ELR (cell line): Measurements from ENCODE around the gene BRD3OS.
"Not testable (repeated sequence)": the region's sequence is repeated elsewhere in the genome, so short reads cannot be mapped to it uniquely, and the experiment has no call there.

Experiments
- DNase-seq: peaks from one replicate; pipeline ENCODE4 v3.0.0-alpha.2; 2015; ENCODE audit warnings: low read depth

BRD3OS gene

DNA sequence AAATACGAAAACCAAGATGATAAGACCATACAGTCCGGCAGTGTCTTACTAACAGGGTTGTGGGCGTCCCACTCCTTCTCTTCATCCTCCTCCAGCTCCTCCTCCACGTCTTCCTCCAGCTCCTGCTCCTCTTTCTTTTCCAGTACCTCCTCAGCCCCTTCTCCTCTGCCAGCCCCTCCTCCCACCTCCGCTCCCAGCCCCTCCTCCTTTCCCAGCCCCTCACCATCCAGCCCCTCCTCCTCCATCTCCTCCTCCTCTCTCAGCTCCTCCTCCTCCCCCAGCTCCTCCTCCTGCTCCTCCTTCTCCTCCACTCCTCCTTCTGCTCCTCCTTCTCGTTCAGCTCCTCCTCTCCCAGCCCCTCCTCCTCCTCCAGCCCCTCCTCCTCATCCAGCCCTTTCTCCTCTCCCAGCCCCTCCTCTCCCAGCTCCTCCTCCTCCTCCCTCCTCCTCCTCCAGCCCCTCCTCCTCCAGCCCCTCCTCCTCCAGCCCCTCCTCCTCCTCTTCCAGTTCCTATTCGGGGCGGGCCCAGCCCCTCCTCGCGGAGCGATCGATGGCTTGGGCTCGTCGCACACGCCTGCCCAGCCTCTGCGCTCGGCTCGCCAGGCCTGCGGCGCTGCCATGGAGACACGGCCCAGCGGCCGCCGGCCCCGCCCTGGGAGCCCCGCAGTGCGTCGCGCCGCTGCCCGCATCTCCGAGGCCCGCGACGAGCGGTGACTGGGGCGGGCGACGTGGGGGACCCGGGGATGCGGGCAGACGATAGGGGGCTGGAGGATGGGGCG lies at the start of gene BRD3OS:
BRD3OS (plus strand) TSS at position 654 of the 778 bp plus-strand sequence. CDS start 1,267 bp downstream, outside the sequence.
- DNase-seq = peak; percentile 99

DNA sequence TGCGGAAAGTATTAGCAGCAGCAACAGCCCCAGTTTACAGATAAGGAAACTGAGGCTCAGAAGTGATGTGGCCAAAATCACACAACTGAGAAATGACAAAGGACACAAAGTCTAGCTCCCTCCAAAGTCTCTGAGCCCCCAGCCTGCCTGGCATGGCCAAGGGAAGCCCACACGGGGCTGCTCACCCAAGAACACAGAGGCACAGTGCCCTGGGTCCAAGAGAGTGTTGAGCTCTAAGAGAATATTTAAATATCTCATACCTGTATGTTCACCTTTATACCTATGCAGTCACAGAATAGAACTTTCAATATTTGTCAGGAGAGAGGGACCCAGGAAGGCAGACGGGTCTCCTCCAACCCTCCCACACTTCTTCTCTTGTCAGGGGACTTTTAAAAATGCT lies 49.8 kb upstream of the BRD3OS start:
- DNase-seq = no peak

DNA sequence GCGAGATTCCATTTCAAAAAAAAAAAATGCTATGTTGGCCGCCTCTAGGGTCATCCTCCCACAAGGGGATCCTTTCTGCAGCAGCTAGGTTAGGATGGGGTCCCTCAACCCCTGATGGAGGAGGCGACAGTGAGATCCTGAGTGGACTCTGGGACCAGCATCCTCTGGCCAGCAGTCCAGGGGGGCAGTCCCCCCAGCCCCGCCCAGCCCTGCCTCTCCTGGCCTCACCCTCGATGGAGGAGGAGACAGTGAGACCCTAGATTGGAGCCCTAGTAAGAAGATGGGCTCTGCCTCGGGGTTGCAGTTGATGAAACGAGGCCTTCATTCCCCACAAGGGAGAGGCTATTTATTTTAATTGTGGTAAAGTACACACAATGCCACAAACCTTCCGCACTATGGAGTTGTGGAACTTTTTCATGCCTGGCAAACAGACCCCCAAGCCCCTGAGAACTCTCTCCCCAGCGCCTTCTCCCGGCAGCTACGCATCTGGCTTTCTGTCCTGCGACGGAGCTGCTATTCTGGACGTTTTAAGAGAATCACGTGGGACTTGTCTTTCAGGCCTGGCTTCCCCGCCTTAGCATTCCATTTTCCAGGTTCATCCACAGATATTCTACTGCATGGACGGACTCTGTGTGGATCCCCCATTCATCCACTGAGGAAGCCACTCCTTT lies 49.0 kb upstream of the BRD3OS start:
- DNase-seq = no peak

DNA sequence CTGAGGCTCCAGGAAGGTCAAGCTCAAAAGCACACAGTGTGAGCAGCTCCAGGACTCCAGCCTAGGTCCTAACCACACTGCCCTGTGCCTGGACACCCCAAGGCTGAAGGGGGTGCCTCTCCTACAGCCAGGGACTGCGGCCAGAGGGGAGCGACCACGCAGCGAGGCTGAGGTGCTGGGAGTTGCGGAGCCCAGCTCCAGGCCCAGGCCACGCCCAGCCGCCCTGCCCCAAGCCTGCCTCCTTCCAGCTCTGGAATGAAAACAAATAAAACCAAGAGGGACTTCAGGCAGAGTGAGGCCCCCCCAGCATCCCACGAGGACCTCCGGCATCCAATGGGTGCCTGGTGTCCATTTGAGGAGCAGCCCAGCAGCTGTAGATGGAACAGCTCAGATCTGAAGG lies 48.4 kb upstream of the BRD3OS start:
- DNase-seq = no peak

- no peak for DNase-seq
These were observed 47.7 kb upstream of the BRD3OS start for GRCh38 chr9:133977421-133978201.

- DNase-seq = no peak
These were observed 46.9 kb upstream of the BRD3OS start for GRCh38 chr9:133978226-133978898.

DNA sequence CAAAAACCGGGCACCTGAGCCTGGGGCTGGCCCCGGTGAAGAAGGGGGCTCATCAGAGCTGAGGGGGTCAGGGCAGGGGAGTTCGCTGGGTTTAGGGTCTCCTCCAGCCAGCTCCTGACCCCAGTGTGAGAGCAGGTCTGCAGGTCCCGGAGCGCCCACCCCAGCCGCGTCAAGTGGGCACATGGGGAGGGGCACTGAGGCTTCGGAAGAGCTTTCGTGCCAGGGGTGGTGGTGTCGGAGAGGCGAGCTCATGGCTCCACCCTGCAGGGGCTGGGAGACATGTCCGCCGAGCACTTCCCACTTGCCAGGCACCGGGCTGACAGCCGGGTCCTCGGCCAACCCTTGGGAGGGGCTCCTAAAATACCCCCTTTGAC lies 46.4 kb upstream of the BRD3OS start:
- no peak for DNase-seq

DNA sequence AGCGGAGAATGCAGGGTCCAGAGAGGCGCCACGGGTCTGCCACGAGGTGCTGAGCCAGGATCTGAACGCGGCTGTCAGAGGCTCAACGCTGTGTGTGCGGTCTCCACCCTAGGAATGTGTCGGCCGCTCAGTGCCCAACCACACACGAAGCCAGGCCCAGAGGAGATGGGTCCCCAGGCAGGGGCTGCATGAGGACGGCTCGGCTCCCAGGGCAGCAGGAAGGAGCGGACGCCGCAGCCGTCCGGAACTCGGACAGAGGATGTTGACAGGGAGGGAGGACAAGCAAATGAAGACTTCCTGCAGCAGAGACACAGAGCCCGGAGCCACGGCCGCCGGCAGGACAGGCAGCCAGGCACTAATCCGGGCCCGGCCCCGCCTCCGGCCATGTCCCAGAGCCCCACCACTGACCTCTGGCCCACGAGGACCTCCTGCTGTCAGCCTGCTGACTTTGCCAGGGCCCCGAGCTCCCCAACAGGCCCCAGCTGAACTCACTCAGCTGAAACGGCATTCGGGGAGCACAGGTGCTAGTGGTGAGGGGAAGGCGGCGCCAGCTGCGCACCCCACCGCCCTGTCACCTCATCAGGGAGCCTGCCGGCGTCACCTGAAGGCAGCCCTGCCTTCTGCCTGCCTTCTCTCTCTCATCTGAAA lies 45.9 kb upstream of the BRD3OS start:
- no peak for DNase-seq

DNA sequence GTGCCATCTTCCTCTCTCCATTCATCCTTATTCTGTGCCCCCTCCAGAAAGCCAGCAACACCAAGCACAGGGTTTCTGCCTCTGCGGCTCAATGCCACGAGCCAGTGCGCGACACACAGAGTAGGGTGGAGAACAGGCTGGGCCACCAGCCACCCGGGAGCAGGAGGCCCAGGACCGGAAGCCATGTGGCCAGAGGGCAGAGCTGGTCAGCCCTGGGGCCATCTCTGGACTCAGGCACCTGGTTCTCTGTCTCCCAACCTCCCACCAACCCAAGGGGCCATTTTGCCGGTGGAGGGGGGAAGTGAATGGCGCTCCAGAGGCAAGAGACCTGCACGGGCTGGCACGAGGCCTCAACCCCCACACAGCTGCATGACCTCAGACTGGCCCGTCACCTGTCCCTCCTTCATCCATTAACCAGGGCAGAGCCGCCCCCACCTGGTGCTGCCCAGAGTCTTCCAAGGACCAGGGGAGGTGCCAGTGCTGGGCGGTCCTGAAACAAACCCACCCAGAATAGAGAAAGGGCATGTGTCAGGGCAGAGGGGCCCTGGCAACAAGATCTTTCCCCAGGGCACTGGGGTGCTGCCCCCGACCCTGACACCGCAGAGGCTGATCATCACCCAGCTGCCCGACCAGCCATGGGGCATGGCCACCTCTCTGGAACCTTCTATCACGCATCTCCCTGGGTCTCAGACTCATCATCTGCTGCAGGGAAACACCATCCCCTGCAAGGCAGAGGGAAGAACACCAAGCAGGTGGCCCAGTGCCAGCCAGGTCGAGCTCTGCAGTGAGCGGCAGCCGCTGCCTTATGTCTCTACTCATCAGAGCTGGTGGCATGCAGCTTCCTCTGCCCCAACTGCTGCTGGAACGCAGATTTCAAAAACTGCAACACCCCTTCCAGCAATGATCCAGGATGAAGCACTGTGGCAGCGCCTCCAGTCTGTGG lies 45.1 kb upstream of the BRD3OS start:
- DNase-seq = no peak

GRCh38 chr9:133980864-133981588 lies 44.3 kb upstream of the BRD3OS start:
- no peak for DNase-seq

DNA sequence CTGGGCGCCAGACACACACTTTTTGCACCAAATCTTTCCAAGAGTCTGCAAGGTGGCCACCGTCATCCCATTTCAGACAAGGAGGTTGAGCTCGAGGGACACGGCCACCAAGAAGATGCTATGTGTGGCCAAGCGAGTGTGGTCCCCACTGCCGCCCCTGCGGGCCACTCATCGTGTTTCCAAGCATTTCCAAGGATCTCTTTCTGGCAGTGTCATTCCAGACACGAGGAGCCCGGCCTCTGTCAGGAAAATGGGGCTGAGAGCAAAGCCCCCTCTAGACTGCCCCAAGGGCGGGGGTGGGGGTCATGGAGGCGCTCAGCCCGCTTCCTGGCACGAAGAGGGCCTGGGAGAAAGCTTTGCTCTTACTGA lies 43.7 kb upstream of the BRD3OS start:
- DNase-seq = no peak

GRCh38 chr9:133981958-133982681 lies 43.2 kb upstream of the BRD3OS start:
- no peak for DNase-seq

DNA sequence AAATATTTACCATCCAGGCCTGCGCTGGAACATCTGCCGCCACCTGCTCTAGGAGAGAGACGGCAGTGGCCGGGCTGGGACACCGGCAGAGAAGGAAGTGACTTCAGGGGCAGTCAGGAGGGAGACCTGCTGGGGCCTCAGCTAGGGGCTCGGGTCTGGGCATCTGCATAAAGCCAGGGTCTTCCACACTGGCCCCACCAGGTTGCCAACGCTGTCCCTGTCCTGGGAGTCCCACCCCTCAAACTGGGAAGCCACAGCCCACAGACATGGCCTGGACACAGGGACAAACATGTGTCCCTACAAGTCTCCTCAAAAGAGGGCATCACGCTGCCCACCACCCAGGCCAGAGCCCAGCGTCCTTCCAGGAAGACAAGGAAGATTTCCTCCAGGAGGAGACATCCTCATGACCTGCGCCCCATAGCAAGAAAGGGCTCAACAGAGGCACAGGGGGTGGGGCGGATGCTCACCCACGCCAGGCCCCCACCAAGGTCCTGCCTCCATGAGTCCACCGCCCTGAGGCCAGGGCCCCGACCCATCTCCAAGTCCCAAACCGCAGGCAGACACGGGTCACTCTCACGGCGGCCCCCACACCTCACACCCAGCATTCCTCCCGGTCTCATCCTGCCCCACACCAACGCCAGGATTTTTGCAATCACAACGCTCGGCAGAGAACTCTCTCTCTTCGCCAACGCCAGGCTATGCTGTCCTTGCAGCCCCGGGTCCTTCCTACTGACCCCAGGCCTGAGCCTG lies 42.1 kb upstream of the BRD3OS start:
- DNase-seq = no peak

DNA sequence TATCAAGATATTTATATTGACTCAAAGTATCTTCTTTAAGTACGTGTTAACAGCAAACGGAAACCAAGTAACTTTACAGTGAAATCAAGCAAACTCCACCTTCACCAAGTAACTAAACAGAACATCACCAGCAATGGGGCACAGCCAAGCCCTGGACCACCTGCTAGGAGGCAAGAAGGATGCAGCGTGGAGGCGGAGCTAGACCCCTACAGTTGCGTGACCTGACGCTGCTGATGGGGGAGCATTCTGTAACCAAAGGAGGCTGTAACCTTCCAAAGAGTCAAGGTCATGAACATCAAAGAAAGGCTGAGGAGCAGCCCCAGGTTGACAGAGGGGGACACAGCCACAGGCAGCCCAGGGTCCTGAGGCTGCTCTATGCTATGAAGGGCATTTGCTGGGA lies 39.2 kb upstream of the BRD3OS start:
- DNase-seq = no peak

DNA sequence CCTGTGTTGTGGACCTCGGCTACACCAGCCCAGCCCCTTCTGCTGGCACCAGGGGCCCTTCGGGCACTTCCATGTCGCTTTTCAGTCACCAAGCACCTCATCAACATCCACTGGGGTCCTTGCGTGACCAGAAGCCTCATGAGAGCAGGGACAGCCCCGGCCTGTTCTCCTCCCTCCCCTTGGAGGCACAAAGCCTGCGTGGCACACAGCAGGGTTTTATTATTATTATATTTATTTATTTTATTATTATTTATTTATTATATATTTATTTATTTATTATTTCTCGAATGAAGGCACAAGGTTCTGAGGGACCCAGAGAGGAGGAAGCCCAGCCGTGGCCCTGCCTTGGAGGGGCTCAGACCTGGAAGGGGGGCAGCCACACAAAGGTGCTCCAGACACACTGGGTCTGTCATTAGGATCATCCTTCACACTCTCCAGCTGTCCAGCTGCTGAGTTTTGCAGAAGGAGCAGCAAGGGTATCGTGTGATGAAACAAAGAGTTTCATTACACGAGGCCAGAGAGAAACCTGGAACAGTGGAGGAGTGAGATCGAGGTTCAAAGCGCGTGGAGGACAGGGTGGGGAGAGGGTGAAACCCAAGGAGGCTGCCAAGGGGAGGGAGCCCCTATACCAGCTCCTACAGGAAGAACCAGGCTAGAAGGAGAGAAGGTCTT lies 38.4 kb upstream of the BRD3OS start:
- DNase-seq = no peak

DNA sequence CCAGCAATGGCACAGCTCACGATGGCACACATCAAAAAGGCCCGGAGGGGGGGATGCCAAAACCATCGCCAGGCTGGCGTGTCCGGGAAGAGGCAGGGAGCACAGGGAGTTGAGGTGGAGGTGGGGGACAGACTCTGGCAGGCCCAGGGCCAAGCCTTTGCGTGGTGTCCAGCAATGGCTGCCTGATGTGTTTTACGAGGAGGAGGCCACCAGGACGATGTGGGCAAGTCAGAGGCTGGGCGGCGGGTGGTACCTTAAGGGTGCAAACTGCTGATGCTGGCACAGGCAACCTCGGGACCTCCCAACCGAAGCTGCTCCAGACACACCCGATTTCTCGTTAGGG lies 37.9 kb upstream of the BRD3OS start:
- DNase-seq = no peak

DNA sequence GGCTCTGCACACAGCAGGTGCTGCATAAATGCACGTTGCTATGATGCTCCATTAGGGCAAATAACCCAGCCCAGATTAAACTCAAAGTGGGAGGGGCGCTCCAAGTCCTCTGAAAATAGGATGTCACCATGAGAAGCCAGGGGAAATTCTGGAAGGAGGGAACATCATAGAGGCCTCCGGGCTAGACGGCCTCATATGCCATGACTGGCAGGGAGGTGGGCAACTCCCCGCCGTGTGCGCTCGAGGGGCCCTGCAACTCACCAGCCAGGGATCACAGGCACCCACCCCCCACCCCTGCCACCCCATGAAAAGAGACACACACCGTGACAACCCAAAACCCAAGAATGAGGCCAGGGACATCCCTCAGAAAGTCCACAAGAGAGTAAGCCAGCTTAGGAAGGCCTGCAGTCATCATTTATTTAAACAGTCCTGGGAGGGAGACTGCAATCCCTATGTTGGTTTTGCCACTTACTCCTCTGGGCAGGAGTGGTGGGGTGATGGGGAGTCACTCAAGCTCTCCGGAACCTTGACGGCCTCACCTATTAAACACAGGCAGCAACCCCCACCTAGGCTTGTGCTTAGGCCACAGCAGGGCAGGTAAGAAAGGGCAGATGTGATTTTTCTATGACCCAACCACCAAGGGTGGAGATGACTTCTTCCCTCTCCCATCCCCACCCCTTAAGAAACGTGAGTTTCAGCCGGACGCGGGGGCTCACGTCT lies 37.2 kb upstream of the BRD3OS start:
- DNase-seq = no peak

DNA sequence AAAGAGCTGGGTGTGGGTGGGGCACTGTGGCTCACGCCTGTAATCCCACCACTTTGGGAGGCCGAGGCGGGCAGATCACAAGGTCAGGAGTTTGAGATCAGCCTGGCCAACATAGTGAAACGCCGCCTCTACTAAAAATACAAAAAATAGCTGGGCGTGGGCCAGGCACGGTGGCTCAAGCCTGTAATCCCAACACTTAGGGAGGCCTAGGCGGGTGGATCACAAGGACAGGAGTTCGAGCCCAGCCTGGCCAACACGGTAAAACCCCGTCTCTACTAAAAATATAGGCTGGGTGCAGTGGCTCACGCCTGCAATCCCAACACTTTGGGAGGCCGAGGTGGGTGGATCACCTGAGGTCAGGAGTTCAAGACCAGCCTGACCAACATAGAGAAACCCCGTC lies 36.5 kb upstream of the BRD3OS start:
- DNase-seq = not testable (repeated sequence)
